K562 (cell line): ENCODE results near the gene TOM1.

ENCODE experiments used
- CBFB ChIP-seq: sonication (generic); formaldehyde crosslinking; IDR thresholded peaks from 2 replicates; pipeline ENCODE4 v1.4.0; 2020; ENCODE audit warnings: mild to moderate bottlenecking, missing genetic modification reagents
- EP300 ChIP-seq: IDR thresholded peaks from 2 replicates; pipeline ENCODE4 v1.6.1; 2012; ENCODE audit warnings: low read length, improper control_type of control experiment
- HLTF ChIP-seq: fragments of 450-650 bp; IDR thresholded peaks from 2 replicates; pipeline ENCODE4 v1.6.1; 2016
- JUN ChIP-seq, 2 experiments: sonication (generic) in 1 of 2; formaldehyde crosslinking in 1 of 2; IDR thresholded peaks; 2 replicates each; pipeline versions ENCODE4 v1.6.1 to v1.8.0; 2012 to 2022; ENCODE audit warnings: borderline replicate concordance in 2 of 2, mild to moderate bottlenecking in 2 of 2, improper control_type of control experiment in 1 of 2, low read depth in 1 of 2, low read length in 1 of 2, missing genetic modification reagents in 1 of 2
- JUND ChIP-seq, 2 experiments: IDR thresholded peaks; 2 replicates in 1 of 2; 3 replicates in 1 of 2; pipeline ENCODE4 v1.6.1; 2011; ENCODE audit warnings: borderline replicate concordance in 2 of 2, low read depth in 2 of 2, low read length in 2 of 2, improper control_type of control experiment in 1 of 2, missing biosample characterization in 1 of 2, missing genetic modification characterization in 1 of 2, missing genetic modification reagents in 1 of 2
- NCOA6 ChIP-seq: fragments of 450-650 bp; IDR thresholded peaks from 2 replicates; pipeline ENCODE4 v1.6.1; 2017; ENCODE audit warnings: mild to moderate bottlenecking
- PHF8 ChIP-seq: fragments of 200-600 bp; sonication (generic); IDR thresholded peaks from 2 replicates; pipeline ENCODE4 v1.6.1; 2012; ENCODE audit warnings: mixed run types, mild to moderate bottlenecking, inconsistent platforms, low read length, moderate library complexity, borderline replicate concordance
- POLR2A ChIP-seq: fragments of 450-650 bp; conservative IDR thresholded peaks from 2 replicates; pipeline ENCODE4 v1.6.1; 2016
- SIN3A ChIP-seq, 2 experiments: fragments of 150-350 bp in 1 of 2; IDR thresholded peaks; 2 replicates each; pipeline ENCODE4 v1.6.1; 2011 to 2016; ENCODE audit warnings: borderline replicate concordance in 2 of 2, low read depth in 2 of 2, low read length in 2 of 2, mild to moderate bottlenecking in 2 of 2, moderate library complexity in 2 of 2; ENCODE audit not compliant: control insufficient read depth in 1 of 2
- SMAD2 ChIP-seq: fragments of 150-350 bp; IDR thresholded peaks from 2 replicates; pipeline ENCODE4 v1.6.1; 2014; ENCODE audit warnings: low read depth, mild to moderate bottlenecking, low read length
- YY1 ChIP-seq, 3 experiments: IDR thresholded peaks; 2 replicates each; pipeline ENCODE4 v1.6.1; 2011; ENCODE audit warnings: low read length in 2 of 3, mild to moderate bottlenecking in 2 of 3, moderate library complexity in 2 of 3, borderline replicate concordance in 1 of 3, control low read depth in 1 of 3, low read depth in 1 of 3; ENCODE audit not compliant: insufficient read depth in 3 of 3, insufficient replicate concordance in 2 of 3, control insufficient read depth in 1 of 3, insufficient read length in 1 of 3; ENCODE audit errors: extremely low read depth in 1 of 3
- TF ChIP-seq, protein P1 (sequence below), 3 experiments: IDR thresholded peaks in 2 of 3; conservative IDR thresholded peaks in 1 of 3; 2 replicates each; pipeline ENCODE4 v1.5.1; 2011 to 2012; ENCODE audit warnings: low read length in 3 of 3, mild to moderate bottlenecking in 3 of 3, control low read depth in 2 of 3, improper control_type of control experiment in 1 of 3, inconsistent platforms in 1 of 3, low read depth in 1 of 3, mixed read lengths in 1 of 3, moderate library complexity in 1 of 3; ENCODE audit not compliant: insufficient read depth in 2 of 3
- TF ChIP-seq, protein P2 (sequence below), 2 experiments: IDR thresholded peaks; 2 replicates each; pipeline ENCODE4 v1.6.1; 2011; ENCODE audit warnings: borderline replicate concordance in 1 of 2, control low read depth in 1 of 2, low read depth in 1 of 2, low read length in 1 of 2, mild to moderate bottlenecking in 1 of 2, mixed read lengths in 1 of 2, moderate library complexity in 1 of 2; ENCODE audit not compliant: insufficient read depth in 1 of 2, insufficient read length in 1 of 2, poor library complexity in 1 of 2, severe bottlenecking in 1 of 2; ENCODE audit errors: extremely low read depth in 1 of 2

DNA sequence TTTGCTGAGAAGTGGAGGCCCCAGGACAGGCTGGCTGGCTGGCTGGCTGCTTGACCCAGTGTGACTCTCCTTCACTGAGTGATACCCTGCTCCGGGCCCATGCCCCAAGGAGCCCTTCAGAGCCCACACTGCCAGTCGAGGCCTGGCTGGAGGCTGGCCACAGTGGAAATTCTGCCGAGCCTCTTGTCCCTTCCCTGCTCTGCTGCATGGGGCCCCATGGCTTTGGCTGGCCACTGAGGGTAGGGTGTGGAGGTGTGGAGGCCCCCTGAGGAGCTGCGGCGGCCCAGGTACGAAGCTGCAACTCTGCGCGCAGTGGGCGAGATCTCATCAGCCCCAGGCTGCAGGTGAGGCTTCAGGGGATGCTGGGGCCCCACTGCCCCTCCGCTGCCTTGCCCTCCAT, 47.8 kb downstream of the TOM1 start:
- TF ChIP-seq POLR2A (no peak), YY1 (IDR thresholded peaks at IDR 0.05; ENCODE audit: borderline replicate concordance in 1 of 3, control insufficient read depth in 1 of 3, extremely low read depth in 1 of 3, insufficient read depth in 3 of 3, insufficient read length in 1 of 3, insufficient replicate concordance in 2 of 3, low read depth in 1 of 3, low read length in 2 of 3) (no peak), SIN3A (IDR thresholded peaks at IDR 0.05; ENCODE audit: borderline replicate concordance in 2 of 2, control insufficient read depth in 1 of 2, low read depth in 2 of 2, low read length in 2 of 2) (no peak), JUN (IDR thresholded peaks at IDR 0.05; ENCODE audit: borderline replicate concordance, low read depth, low read length) (no peak), JUN (CRISPR knock-in tag; IDR thresholded peaks at IDR 0.05; ENCODE audit: borderline replicate concordance) (no peak), PHF8 (no peak), EP300 (no peak), JUND (IDR thresholded peaks at IDR 0.05; ENCODE audit: borderline replicate concordance, low read depth, low read length) (no peak), JUND (tag; IDR thresholded peaks at IDR 0.05; ENCODE audit: borderline replicate concordance, low read depth, low read length) (no peak), CBFB (CRISPR knock-in tag) (no peak), SMAD2 (no peak), HLTF (no peak), NCOA6 (no peak)
- TF ChIP-seq, protein P1, sequence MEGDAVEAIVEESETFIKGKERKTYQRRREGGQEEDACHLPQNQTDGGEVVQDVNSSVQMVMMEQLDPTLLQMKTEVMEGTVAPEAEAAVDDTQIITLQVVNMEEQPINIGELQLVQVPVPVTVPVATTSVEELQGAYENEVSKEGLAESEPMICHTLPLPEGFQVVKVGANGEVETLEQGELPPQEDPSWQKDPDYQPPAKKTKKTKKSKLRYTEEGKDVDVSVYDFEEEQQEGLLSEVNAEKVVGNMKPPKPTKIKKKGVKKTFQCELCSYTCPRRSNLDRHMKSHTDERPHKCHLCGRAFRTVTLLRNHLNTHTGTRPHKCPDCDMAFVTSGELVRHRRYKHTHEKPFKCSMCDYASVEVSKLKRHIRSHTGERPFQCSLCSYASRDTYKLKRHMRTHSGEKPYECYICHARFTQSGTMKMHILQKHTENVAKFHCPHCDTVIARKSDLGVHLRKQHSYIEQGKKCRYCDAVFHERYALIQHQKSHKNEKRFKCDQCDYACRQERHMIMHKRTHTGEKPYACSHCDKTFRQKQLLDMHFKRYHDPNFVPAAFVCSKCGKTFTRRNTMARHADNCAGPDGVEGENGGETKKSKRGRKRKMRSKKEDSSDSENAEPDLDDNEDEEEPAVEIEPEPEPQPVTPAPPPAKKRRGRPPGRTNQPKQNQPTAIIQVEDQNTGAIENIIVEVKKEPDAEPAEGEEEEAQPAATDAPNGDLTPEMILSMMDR (IDR thresholded peaks at IDR 0.05 in 2 of 3, conservative IDR thresholded peaks at IDR 0.05 in 1 of 3; ENCODE audit: insufficient read depth in 2 of 3, low read depth in 1 of 3, low read length in 3 of 3), result no peak
- TF ChIP-seq, protein P2, sequence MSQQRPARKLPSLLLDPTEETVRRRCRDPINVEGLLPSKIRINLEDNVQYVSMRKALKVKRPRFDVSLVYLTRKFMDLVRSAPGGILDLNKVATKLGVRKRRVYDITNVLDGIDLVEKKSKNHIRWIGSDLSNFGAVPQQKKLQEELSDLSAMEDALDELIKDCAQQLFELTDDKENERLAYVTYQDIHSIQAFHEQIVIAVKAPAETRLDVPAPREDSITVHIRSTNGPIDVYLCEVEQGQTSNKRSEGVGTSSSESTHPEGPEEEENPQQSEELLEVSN (IDR thresholded peaks at IDR 0.05; ENCODE audit: borderline replicate concordance in 1 of 2, extremely low read depth in 1 of 2, insufficient read depth in 1 of 2, insufficient read length in 1 of 2, low read depth in 1 of 2, low read length in 1 of 2, poor library complexity in 1 of 2, severe bottlenecking in 1 of 2), result no peak
